ENCODE data around the gene L3MBTL4.

L3MBTL4 gene

GRCh38 chr18:5979176-5979888 lies 435.4 kb downstream of the L3MBTL4 start:
- Mint-ChIP-seq H3K27ac (no peak overlapping the region), H3K27me3 (ENCODE audit: low read depth) (peaks cover 2% of the 10 kb centered on the region), H3K9me3 (no peaks in the 10 kb centered on the region), H3K4me3 (no peak overlapping the region), H3K36me3 (ENCODE audit: low read depth) (no peaks in the 10 kb centered on the region), H3K4me1 (ENCODE audit: low read depth) (peaks cover 18% of the 10 kb centered on the region)
- no peak for DNase-seq (ENCODE audit: low spot score)

- Mint-ChIP-seq H3K36me3 (ENCODE audit: low read depth) (no peaks in the 10 kb centered on the region), H3K27me3 (ENCODE audit: low read depth) (peaks cover 2% of the 10 kb centered on the region), H3K9me3 (no peaks in the 10 kb centered on the region), H3K4me3 (no peak overlapping the region), H3K4me1 (ENCODE audit: low read depth) (peaks cover 19% of the 10 kb centered on the region), H3K27ac (no peak overlapping the region)
- DNase-seq (ENCODE audit: low spot score), result no peak
Observed at GRCh38 chr18:5977022-5977421, 437.7 kb downstream of the L3MBTL4 start.

- H3K27ac Mint-ChIP-seq, result peak overlapping the region; percentile 5
- peaks cover 21% of the 10 kb centered on the region for H3K4me1 Mint-ChIP-seq (ENCODE audit: low read depth)
- H3K36me3 Mint-ChIP-seq (ENCODE audit: low read depth), result no peaks in the 10 kb centered on the region
- DNase-seq (ENCODE audit: low spot score), result no peak
- peak overlapping the region; percentile 18 for H3K4me3 Mint-ChIP-seq
- no peaks in the 10 kb centered on the region for H3K9me3 Mint-ChIP-seq
- peaks cover 2% of the 10 kb centered on the region for H3K27me3 Mint-ChIP-seq (ENCODE audit: low read depth)
Observed at GRCh38 chr18:5975111-5976002, 439.4 kb downstream of the L3MBTL4 start.

GRCh38 chr18:5974696-5975095 lies 440.0 kb downstream of the L3MBTL4 start:
- H3K4me1 Mint-ChIP-seq (ENCODE audit: low read depth), result peaks cover 24% of the 10 kb centered on the region
- H3K36me3 Mint-ChIP-seq (ENCODE audit: low read depth), result no peaks in the 10 kb centered on the region
- H3K27ac Mint-ChIP-seq, result no peak overlapping the region
- H3K27me3 Mint-ChIP-seq (ENCODE audit: low read depth), result peaks cover 2% of the 10 kb centered on the region
- DNase-seq (ENCODE audit: low spot score), result no peak
- H3K9me3 Mint-ChIP-seq, result no peaks in the 10 kb centered on the region
- no peak overlapping the region for H3K4me3 Mint-ChIP-seq

- peaks cover 21% of the 10 kb centered on the region for H3K4me1 Mint-ChIP-seq (ENCODE audit: low read depth)
- H3K27me3 Mint-ChIP-seq (ENCODE audit: low read depth), result peaks cover 2% of the 10 kb centered on the region
- no peaks in the 10 kb centered on the region for H3K36me3 Mint-ChIP-seq (ENCODE audit: low read depth)
- H3K9me3 Mint-ChIP-seq, result no peaks in the 10 kb centered on the region
- no peak for DNase-seq (ENCODE audit: low spot score)
- H3K4me3 Mint-ChIP-seq, result no peak overlapping the region
- H3K27ac Mint-ChIP-seq, result no peak overlapping the region
Observed at GRCh38 chr18:5973099-5973498, 441.6 kb downstream of the L3MBTL4 start.

- H3K4me3 Mint-ChIP-seq, result no peak overlapping the region
- no peaks in the 10 kb centered on the region for H3K36me3 Mint-ChIP-seq (ENCODE audit: low read depth)
- H3K9me3 Mint-ChIP-seq, result no peaks in the 10 kb centered on the region
- no peak for DNase-seq (ENCODE audit: low spot score)
- peaks cover 21% of the 10 kb centered on the region for H3K4me1 Mint-ChIP-seq (ENCODE audit: low read depth)
- H3K27ac Mint-ChIP-seq, result no peak overlapping the region
- H3K27me3 Mint-ChIP-seq (ENCODE audit: low read depth), result peaks cover 2% of the 10 kb centered on the region
Observed at GRCh38 chr18:5972298-5972697, 442.4 kb downstream of the L3MBTL4 start.

GRCh38 chr18:5969989-5970403 lies 444.7 kb downstream of the L3MBTL4 start:
- no peaks in the 10 kb centered on the region for H3K9me3 Mint-ChIP-seq
- peaks cover 1% of the 10 kb centered on the region for H3K27me3 Mint-ChIP-seq (ENCODE audit: low read depth)
- no peak overlapping the region for H3K27ac Mint-ChIP-seq
- H3K4me3 Mint-ChIP-seq, result no peak overlapping the region
- no peak for DNase-seq (ENCODE audit: low spot score)
- H3K36me3 Mint-ChIP-seq (ENCODE audit: low read depth), result no peaks in the 10 kb centered on the region
- H3K4me1 Mint-ChIP-seq (ENCODE audit: low read depth), result peaks cover 14% of the 10 kb centered on the region

- no peaks in the 10 kb centered on the region for H3K27me3 Mint-ChIP-seq (ENCODE audit: low read depth)
- H3K4me3 Mint-ChIP-seq, result no peak overlapping the region
- no peak overlapping the region for H3K27ac Mint-ChIP-seq
- no peak for DNase-seq (ENCODE audit: low spot score)
- H3K36me3 Mint-ChIP-seq (ENCODE audit: low read depth), result no peaks in the 10 kb centered on the region
- H3K9me3 Mint-ChIP-seq, result no peaks in the 10 kb centered on the region
- H3K4me1 Mint-ChIP-seq (ENCODE audit: low read depth), result peaks cover 13% of the 10 kb centered on the region
Observed at GRCh38 chr18:5969355-5969988, 445.2 kb downstream of the L3MBTL4 start.

- Mint-ChIP-seq H3K27me3 (ENCODE audit: low read depth) (no peaks in the 10 kb centered on the region), H3K4me3 (no peak overlapping the region), H3K9me3 (no peaks in the 10 kb centered on the region), H3K36me3 (ENCODE audit: low read depth) (no peaks in the 10 kb centered on the region), H3K4me1 (ENCODE audit: low read depth) (peaks cover 11% of the 10 kb centered on the region), H3K27ac (no peak overlapping the region)
- DNase-seq (ENCODE audit: low spot score), result no peak
Observed at GRCh38 chr18:5967666-5968065, 447.0 kb downstream of the L3MBTL4 start.

GRCh38 chr18:5967007-5967406 lies 447.7 kb downstream of the L3MBTL4 start:
- H3K9me3 Mint-ChIP-seq, result no peaks in the 10 kb centered on the region
- peaks cover 11% of the 10 kb centered on the region for H3K4me1 Mint-ChIP-seq (ENCODE audit: low read depth)
- DNase-seq (ENCODE audit: low spot score), result no peak
- H3K36me3 Mint-ChIP-seq (ENCODE audit: low read depth), result no peaks in the 10 kb centered on the region
- no peak overlapping the region for H3K4me3 Mint-ChIP-seq
- no peaks in the 10 kb centered on the region for H3K27me3 Mint-ChIP-seq (ENCODE audit: low read depth)
- H3K27ac Mint-ChIP-seq, result no peak overlapping the region

GRCh38 chr18:5966514-5966913 lies 448.2 kb downstream of the L3MBTL4 start:
- Mint-ChIP-seq H3K9me3 (no peaks in the 10 kb centered on the region), H3K4me1 (ENCODE audit: low read depth) (peaks cover 11% of the 10 kb centered on the region), H3K36me3 (ENCODE audit: low read depth) (no peaks in the 10 kb centered on the region), H3K27me3 (ENCODE audit: low read depth) (no peaks in the 10 kb centered on the region), H3K4me3 (no peak overlapping the region), H3K27ac (no peak overlapping the region)
- DNase-seq (ENCODE audit: low spot score), result no peak

- H3K4me1 Mint-ChIP-seq (ENCODE audit: low read depth), result peaks cover 5% of the 10 kb centered on the region
- no peak overlapping the region for H3K4me3 Mint-ChIP-seq
- no peak for DNase-seq (ENCODE audit: low spot score)
- H3K36me3 Mint-ChIP-seq (ENCODE audit: low read depth), result no peaks in the 10 kb centered on the region
- no peak overlapping the region for H3K27ac Mint-ChIP-seq
- H3K9me3 Mint-ChIP-seq, result no peaks in the 10 kb centered on the region
- H3K27me3 Mint-ChIP-seq (ENCODE audit: low read depth), result no peaks in the 10 kb centered on the region
Observed at GRCh38 chr18:5964996-5965395, 449.7 kb downstream of the L3MBTL4 start.

GRCh38 chr18:5964596-5964995 lies 450.1 kb downstream of the L3MBTL4 start:
- H3K36me3 Mint-ChIP-seq (ENCODE audit: low read depth), result no peaks in the 10 kb centered on the region
- H3K27ac Mint-ChIP-seq, result no peak overlapping the region
- peaks cover 3% of the 10 kb centered on the region for H3K4me1 Mint-ChIP-seq (ENCODE audit: low read depth)
- DNase-seq (ENCODE audit: low spot score), result no peak
- no peaks in the 10 kb centered on the region for H3K27me3 Mint-ChIP-seq (ENCODE audit: low read depth)
- H3K4me3 Mint-ChIP-seq, result no peak overlapping the region
- H3K9me3 Mint-ChIP-seq, result no peaks in the 10 kb centered on the region

- no peaks in the 10 kb centered on the region for H3K27me3 Mint-ChIP-seq (ENCODE audit: low read depth)
- H3K27ac Mint-ChIP-seq, result no peak overlapping the region
- H3K36me3 Mint-ChIP-seq (ENCODE audit: low read depth), result no peaks in the 10 kb centered on the region
- H3K9me3 Mint-ChIP-seq, result no peaks in the 10 kb centered on the region
- peaks cover 3% of the 10 kb centered on the region for H3K4me1 Mint-ChIP-seq (ENCODE audit: low read depth)
- no peak overlapping the region for H3K4me3 Mint-ChIP-seq
- DNase-seq (ENCODE audit: low spot score), result no peak
Observed at GRCh38 chr18:5964108-5964507, 450.6 kb downstream of the L3MBTL4 start.
